HuH-7.5 (cell line): Measurements from ENCODE around the gene AURKA.
A peak's percentile ranks its signal among the peaks of the same experiment; 100 is the strongest.

Source experiments
- DNase-seq: peaks from one replicate; pipeline ENCODE4 v3.0.0; 2011; ENCODE audit warnings: low spot score

Gene AURKA

DNA sequence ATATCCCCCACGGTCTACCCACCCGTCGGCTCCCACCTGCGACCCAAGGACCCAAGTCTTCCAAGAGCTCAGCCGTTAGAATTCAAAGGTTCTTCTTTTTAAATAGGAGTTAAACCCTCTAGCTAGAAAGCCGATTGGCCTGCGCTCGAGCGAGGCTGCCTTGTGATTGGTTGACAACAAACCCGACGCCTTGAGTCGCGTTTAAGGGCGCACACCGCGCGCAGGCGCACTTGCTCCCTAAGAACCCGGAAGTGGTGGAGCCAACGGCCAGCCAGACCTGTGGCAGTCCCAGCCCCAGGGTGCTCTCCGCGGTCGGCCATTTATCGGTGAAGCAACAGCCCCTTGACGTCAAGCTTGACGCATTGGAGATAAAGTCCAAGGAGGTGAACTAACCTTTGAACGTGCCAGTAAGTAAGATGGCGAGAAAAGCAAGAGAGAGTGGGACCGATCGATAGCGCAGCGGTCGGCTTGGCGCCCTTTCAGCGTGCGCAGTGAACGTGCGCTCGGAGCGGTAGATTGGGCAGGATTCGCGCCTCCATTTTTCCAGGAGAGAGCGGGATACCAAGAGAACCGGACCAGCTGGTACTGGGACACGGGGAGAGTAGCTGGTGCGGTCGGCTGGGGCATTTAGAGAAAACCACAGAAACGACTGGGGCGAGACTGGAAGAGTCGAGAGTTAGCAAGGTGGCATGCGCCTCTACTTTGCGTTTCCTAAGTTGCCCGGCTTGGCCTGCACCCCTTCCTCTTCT lies at the start of gene AURKA, which contains the start of gene CSTF1:
TSS of gene AURKA (minus strand) at position 84 of the 749 bp plus-strand sequence. CDS start 4,018 bp downstream, outside the sequence.
TSS of gene CSTF1 (plus strand) at position 514 of the 749 bp plus-strand sequence. CDS start 2,908 bp downstream, outside the sequence.
- peak; percentile 98 for DNase-seq

DNA sequence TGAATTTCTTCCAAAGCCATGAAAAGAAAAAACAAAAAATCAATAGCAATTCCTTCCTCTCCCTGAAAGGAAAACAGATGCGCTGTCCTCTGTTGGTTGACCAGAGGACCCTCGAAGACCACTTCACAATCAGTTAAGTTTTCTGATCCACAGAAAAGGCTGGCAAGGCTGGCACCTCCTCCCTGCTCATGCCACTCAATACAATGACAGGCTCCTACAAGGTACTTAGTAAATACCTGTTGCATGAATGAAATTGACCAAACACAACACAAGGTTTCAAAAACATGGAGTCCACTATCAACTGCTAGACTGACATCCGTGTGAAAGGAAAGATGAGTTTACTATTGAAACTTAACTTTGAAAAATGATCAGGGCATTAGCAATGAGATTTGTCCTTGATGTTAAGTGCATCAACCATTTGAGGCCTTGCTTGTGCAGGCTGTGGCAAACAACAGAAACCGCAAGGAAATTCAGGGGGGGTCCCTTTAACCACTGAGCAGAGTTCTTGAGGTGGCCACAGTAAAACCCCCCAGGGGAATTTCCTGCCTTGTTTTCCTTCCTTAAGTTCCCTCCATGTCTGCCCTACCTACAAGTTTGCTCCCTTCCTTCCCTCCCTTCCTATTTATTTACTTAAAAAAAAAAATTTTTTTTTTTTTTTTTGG lies 48.5 kb upstream of the AURKA start:
- DNase-seq, result no peak

DNA sequence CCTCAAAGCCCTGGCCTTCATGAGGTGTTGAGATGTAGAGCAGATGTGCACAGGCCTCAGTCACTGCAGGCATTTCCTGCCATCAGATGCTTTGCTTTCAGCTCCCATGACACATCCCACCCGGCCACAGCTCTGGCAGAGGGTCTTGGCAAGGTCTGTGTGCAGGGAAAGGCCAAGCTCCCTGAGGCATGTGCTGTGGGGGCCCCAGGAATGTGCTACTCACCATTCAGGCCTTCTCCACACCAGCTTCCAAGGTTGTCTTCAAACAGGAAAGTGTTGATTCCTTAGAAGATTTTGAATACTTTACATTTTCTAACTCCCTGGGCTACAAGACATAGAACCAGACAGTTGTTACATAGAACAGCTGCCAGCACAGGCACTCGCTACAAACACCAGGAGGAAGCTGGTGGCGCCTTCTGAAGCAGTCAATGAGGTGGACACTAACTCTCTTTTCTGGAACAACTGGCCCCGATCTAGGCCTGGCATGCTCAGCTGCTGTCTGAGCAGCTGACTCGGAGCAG lies 47.8 kb upstream of the AURKA start:
- DNase-seq, result no peak

DNA sequence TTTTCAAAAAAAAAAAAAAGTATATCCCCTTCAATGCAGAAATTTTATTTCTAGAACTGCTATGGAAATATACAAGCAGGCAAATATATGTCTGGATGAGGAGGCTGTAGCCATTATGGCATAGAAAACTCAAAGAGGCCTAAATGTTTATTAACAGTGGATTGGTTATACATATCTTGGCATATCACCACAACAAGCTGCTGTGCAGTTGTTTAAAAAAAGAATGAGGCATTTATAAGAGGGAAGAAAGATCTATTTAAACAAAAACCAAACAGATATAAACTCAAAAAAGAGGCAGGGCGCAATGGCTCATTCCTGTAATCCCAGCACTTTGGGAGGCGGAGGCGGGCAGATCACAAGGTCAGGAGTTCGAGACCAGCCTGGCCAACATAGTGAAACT lies 46.3 kb upstream of the AURKA start:
- DNase-seq, result no peak

DNA sequence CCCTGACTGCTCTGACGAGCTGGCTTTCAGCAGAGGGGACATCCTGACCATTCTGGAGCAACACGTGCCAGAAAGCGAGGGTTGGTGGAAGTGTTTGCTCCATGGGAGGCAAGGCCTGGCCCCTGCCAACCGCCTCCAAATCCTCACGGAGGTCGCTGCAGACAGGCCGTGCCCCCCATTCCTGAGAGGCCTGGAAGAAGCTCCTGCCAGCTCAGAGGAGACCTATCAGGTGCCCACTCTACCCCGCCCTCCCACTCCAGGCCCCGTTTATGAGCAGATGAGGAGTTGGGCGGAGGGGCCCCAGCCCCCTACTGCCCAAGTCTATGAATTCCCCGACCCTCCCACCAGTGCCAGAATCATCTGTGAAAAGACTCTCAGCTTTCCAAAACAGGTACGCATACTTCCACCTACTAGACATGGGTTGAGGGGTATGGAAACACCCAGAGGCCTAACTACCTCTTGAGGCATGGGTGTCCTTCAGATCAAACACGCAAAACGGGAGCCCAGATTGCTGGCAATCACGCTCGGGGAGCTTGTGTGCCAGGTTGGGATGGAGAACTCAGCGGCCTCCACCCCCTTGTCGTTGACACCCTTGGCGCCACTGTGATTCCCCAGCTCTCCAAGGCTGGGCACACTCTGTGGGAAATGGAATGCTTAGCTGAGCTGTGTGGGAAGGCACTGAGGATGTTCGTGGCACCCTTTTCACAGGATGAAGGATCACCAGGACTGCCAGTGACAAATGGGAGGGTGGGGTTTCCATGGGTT lies 45.4 kb upstream of the AURKA start:
- DNase-seq, result no peak

DNA sequence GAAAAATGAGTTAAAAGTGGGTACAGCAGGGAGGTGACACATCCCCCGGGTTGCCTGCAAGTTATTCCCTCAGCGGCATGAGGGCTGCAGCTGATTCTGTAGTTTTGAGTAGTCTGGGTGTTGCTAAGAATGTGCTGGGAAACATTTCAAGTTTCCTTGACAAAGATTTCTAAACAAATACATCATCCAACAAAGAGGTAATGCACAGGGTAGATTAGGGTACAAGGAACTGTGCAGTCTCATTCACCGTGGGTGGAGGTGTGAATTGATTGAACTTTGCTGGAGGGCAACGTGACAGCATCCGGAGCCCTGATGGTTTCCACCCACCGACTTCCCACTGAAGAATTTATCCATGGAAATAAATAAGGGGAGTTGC lies 41.9 kb upstream of the AURKA start:
- no peak for DNase-seq

DNA sequence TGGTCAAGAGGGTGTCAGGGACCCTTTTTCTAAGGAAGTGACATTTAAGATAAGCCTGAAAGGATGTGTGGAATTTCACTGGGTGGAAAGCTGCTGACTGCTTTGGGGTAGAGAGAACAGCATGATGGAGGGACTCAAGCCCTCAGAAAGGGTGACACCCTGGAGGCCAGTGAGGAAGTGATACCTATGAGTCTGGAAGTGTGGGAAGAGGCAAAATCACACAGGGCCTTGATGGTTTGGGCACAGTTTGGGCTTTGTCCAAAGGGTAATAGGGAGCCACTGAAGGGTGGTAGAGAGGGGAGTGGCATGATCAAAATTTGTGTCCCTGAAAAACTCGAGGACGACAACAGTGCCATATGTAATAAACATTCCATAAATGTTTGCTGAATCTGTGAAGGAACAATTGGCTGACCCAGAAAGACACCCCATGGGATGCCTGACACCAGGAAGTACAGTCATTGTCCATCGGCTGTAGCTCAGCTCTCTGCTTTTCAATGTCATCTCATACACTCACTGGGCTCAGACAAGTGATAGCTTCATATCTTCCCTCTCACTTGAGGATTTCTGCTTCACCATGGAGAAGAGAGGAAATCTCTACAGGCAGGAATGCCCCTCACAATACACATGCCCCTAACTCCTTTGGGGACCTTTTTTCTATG lies 41.3 kb upstream of the AURKA start:
- DNase-seq, result no peak

DNA sequence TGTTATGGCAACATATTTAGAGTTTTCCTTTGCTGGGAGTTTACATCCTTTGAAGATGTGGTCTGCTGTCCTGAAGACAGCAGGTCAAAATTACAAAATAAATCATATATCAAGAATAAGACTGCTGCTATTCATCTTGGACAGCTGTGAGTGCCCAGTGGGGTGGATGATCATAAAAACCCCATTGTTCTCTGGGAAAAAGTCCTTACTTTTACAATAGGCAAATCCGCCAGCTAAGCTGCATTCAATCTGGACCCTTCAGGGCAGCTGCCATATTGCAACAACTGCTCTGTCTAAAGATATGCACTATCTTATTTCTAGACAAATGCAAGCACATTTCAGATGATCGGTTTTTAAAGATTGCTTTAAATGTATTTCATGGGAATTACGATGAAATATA lies 39.5 kb upstream of the AURKA start:
- no peak for DNase-seq

DNA sequence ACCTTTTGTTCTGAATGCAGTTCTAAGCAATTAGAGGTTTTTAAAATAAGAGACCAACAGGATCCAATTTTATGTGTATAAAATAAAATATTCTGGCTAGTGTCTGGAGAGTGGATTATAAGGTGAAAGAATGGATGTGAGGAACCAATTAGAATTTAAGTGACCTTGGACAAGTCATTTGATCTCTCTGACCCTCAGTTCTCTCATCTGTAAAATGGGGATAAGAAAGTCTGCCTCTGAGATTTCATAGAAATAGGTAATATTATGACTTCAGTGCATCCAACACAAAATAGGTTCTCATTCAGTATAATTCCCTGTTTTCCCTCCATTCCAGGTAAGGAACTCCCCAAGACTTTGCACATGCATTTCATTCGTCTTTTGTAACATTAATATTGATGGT lies 38.9 kb upstream of the AURKA start:
- DNase-seq, result no peak

DNA sequence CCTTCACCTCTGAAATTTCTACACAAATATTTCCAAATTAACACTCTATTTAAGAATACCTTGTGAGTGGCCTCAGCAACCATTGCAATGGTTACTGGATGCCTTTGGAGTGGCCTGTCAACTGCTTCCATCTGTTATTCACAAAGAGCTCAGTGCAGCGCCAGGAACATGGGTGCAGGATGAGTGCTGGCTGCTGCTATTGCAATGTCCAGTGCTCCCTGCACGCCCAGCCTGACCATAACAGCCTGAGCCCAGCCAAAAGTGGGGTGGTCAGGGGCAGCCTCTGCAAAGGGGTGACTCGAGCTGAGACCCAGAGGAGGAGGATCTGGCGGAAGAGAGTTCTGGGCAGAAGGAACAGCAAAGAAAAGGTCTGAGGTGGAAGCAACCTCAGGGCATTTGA lies 38.4 kb upstream of the AURKA start:
- no peak for DNase-seq

DNA sequence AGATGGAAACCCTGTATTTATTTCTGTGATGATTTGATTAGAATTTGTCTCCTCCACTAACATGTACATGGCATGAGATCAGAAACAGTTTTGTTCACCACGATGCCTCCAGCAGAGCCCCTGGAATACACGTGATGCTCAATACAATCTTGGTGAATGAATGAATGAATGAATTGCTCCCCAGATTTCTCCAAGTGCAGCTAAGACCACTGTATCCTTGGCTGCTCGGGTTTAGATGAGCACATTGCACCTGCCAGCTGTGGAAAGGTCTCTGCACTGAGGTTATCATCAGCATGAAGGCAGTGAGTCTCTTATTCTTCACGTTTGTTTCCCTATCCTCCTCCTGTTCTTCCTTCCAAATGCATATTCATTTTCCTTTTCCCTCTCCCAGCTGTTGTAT lies 37.9 kb upstream of the AURKA start:
- DNase-seq, result no peak

DNA sequence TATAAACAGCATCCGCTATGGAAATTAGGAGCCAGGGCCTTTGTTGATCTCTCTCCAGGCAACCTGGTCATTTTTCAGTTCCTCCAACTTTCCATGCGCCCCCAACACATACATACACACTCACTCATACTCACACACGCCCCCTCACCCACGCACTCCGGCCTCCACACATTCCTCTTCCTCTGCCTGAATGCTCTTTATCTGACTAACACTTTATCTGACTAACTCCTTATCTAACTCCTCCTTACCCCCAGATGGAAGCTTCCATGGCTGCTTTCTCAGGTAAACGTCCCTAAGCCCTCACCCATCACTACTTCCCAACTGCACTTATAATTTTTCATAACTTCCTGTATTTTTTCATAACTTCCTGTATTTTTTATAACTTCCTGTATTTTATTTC lies 37.5 kb upstream of the AURKA start:
- no peak for DNase-seq

DNA sequence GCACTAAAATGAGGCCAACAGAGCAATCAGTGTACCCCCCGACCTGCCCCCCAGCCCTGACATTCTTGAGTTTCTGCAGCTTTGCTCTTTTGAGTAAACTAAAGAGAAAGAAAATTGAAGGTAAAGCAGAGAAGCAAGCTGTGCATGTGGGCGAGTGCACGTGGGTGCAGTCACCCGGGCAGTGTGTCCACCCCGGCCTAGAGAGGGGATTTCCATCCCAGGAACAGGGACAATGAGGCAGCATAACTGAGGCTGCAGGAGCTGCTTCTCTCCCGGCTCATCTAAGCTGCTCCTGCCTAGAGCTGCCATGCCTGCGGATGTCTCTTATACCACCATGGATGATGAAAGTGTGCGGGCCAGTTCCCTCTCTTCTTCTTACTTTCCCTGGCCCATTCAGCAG lies 36.9 kb upstream of the AURKA start:
- no peak for DNase-seq

DNA sequence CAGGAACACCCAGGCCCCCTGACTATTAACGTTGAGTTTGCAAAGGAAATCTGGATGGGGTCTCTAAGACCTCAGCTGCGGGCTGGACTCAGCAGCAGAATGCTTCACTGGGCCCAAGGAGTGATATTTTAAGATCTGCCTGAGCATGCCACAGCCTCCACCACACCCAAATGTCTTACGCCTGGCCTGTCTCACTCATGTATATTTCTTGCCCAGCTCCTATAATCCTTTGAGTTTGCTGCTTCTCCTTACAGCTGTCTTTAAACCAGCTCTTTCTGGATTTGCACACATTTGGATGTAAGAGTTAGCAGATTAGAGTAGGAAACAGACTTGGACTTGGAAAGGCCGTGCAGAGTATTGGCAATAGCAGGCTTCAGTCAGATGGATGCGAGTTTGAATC lies 36.4 kb upstream of the AURKA start:
- DNase-seq, result no peak

DNA sequence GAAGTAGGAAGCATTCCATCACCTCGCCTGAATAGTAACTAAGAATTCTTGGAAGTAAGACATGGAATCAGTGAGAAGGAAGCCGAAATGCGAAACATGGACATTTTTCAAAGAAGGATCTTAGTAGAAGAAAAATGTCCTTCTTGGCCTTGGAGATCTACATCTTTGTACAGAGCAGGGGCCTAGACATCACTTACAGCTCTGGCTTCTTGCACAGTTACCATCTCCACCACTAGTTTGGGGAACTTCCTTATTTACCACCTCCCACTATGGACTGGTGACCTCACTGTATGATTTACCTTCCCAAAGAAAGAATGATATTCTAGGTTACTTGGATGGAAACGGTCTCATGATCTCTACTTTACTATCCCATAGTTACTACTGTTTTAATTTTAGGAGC lies 35.8 kb upstream of the AURKA start:
- DNase-seq, result no peak

DNA sequence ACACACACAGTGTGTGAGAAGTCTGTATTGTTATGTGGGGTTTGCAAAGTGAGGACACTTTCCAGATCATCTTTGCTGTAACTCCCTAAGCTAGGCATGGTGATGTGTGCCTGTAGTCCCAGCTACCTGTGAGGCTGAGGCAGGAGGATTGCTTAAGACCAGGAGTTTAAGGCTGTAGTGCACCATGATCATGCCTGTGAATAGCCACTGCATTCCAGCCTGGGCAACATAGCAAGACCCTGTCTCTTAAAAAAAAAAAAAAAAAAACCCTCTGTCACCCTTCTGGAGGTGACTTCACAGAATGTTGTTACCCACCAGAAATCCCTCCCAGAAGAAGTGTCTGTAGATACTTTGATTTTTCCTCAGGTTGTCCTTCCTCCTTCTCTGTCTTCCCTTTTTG lies 34.9 kb upstream of the AURKA start:
- no peak for DNase-seq

DNA sequence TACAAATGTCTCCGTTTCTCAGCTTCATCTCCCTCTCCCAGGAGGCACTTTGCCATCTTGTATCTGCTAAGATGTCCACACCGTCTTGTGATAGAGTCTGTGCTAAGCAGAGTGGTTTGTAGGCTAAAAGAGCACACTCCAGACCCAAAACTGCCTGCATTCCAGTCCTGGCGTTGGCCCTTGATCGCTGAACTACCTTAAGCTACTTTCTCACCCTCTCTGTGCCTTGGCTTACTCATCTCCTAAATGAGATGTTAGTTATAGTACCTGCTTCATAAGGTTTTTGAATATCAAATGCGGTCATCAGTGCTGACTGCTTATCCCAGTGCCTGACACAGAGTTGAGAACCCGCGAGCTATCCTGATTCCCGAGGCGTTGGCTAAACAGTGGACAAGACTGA lies 34.0 kb upstream of the AURKA start:
- no peak for DNase-seq

DNA sequence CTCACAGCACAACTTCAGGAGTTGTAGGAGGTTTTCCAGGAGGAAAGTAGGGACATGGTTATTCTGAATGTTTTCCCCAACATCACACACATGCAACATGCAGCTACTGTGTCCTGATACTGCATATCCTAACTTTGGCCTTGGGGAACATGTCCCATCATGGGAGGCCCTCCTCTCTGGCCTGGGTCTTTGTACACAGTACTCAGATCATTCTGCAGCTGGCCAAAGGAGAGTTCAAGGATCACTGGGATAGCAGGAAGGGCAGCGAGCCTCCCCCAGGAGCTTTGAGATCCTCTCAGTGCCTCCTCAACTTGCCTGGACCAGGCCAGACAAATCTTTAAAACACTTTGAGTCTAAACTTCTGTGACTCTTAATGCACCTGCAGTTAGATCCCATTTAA lies 32.9 kb upstream of the AURKA start:
- no peak for DNase-seq

DNA sequence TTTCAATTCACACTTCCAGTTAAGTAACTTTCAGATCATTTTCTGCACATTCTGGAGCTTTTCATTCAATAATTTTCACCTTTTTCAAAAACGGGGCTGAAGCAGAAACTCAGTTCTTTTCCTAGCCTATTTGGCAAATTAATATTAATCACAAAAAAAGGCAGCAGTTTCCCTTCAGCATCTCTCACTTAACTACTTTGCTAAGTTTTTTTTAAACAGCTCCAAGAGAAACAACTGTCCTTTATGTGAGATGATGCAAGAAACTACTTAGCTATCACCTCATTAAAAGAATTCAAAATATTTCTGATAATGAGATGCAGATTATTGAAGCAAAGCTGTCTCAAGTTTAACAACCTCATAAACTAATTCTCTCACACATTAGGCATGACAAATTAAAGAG lies 31.9 kb upstream of the AURKA start:
- no peak for DNase-seq

DNA sequence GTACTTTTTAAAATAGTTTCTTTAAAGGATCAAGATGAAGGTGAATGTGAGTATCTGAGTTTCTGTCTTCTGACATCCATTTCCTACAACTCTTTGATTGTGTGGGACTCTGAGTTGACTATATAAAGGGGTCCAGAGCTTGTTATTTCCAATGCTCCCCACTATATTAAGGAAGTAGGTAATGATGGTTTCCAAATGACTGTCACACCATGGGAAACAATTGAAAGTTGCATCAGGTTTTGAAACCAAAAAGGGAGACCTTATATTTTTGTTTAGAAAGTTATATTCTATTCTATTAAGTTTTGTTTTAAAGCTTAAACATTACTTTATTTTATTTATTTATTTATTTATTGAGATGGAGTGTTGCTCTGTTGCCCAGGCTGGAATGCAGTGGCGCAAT lies 31.2 kb upstream of the AURKA start:
- DNase-seq, result no peak

DNA sequence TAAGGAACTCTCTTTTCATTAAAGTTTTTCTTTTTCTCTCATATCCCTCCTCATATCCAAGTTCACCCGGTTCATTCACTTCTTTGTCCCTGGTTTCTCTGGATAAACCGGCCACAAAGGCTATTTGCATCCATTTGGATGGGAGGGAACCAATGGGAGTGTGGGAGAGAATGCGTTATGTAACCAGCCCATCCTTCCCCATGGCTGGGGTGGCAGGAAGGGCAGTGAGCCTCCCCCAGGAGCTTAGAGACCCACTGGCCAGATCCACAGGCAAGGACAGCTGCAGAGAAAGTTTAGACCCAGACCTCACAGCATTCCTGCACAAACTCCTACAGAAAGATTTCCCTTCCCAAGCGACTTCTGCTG lies 30.8 kb upstream of the AURKA start:
- DNase-seq, result no peak

DNA sequence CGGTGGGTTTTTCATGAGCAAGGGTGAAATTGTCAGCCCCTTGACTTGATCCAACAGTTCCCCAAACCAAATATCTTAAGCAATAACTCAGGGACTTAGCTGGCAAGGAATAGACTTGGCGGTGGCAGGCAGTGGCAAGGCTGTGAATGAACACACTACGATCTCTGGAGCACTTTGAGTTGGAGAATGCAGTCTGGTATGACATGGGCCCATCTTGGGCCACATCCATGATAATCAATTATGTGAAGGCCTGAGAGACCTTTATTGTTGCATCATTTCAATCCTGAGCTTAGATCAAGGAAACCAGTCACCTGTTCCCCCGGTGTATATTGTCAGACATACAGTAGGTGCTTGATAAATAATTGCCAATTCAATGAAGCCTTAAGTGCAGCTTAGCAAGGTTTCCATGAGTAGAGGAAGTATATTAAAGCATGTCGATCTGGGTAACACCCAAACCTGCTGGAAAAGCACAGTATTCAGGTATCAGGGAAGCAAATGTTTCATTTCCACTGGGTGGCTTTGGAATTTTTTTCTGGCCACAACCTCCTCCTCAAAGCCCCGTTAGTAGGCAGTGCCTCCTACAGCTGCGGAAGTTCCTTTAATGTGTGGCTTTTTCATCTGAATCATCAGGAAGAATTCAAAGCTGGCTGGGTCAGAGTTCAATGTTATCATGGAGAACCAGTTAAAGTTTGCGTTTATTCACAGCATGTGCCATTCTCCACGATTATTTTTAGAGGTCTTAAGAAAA lies 30.2 kb upstream of the AURKA start:
- DNase-seq, result no peak
